NCI-H1048 (cell line): ENCODE data around the gene RAD51B.

ENCODE experiments used
- DNase-seq: peaks from one replicate; lab custom pipeline; 2025; lab: John Stamatoyannopoulos, UW

Gene RAD51B

GRCh38 chr14:68492381-68493151, 673.0 kb downstream of the RAD51B start:
- no peak for DNase-seq

GRCh38 chr14:68493152-68493911, 673.8 kb downstream of the RAD51B start:
- no peak for DNase-seq

DNA sequence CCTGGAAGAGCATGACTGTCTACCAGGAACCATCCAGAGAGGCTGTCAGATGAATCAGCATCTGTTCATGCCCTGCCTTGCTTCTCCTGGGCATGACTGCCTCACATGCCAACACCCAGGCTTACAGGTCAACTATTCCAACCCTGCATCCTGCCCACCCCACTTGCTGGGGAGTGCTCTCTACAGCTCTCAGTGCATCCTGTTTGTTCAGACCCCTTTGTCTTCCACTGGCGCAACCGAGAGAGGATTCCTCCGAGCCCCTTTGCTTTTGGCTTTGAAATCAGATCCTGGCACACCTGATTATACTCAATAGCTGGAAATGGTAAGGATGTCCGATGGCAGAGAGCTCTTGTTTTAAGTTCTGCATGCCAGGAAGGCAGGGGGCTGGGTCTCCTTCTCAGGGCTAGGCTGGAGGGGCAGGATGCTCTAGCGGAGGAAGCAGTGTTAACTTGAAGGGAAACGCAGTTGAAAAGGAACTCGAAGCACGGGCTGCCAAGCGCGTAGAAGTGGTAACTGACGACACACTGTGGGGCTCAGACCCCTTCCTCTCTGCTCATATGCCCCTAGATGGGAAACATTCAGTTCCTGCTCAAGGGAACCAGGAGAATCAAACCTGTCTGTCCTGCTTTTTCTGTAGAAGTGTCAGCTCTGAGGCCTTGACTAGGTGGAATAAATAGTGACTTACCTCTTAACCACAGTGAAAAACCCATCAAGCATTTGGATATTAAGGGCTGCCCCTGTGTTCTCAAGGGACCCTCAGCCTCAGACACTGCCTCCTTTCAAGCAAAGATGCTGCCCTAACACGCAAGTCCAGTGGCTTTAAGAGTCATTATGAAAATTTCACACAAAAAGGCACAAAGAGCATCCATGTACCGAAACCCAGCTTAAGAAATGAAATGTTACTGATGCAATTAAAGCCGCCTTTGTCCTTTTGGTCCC, 675.8 kb downstream of the RAD51B start:
- DNase-seq = no peak

DNA sequence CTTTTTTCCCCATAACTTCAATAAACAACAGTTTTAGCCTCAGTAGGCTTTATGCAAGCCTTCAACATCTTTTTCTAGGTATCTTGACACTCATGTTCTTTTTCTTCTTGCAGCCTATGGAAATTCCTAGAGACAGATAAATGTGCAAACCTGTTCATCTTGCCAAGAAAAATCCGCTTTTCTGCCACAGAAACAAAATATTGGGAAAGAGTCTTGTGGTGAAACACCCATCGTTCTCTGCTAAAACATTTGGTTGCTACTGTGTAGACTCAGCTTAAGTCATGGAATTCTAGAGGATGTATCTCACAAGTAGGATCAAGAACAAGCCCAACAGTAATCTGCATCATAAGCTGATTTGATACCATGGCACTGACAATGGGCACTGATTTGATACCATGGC, 677.4 kb downstream of the RAD51B start:
- DNase-seq = no peak

DNA sequence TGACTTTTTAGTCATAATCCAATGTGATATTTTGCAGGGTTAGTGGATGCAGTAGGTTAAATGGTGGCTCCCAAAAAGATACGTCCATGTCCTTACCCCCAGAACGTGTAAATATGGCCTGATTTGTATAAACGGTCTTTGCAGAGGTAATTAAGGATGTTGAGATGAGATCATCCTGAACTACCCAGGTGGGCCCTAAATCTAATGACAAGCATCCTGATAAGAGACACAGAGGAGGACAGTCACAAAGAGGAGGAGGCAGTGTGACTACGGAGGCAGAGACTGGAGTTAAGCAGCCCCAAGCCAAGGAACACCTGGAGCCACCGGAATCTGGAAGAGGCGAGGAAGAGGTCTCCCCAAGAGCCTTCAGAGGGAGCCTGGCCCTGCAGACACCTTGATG, 679.9 kb downstream of the RAD51B start:
- no peak for DNase-seq

GRCh38 chr14:68501171-68501570, 681.6 kb downstream of the RAD51B start:
- DNase-seq = no peak

DNA sequence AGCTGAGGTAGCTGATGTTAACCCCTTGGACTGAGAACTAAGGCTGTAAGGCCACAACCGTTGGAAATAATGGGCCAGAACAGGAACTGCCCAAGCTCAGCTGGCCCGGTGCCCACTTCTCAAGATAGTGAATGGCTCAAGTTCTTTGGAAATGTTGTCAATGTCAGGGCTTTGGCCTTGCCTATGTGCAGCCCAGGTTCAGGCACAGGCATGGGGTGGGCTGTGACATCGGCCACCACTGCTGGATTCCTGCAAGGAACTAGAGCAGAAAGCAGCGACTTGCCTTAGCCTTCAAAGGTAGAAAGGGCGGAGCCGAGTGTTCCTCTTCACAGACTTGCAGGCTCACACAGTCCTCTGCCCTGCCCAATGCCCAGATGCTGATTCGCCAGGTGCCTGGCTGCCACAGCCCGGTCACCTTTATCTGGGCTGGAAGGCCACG, 682.1 kb downstream of the RAD51B start:
- no peak for DNase-seq

DNA sequence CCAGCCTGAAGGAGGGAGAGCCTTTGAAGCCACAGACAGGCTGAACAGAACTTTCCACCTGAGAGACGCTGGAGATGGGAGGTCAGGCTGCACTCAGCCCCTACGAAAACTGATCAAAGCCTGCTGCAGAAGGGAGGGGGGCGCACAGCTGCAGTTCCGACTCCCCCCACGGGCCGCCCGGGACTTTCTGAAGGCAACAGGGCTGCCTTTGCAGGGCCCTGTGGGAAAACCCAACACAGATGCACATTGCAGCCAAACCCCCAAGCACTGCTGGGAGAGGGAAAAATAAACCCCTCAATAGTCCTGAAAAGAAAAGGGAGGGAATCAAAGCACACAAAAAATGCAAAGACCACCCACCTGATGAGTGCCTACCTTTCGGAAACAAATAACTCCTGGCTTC, 682.7 kb downstream of the RAD51B start:
- DNase-seq = no peak

GRCh38 chr14:68503186-68503825, 683.7 kb downstream of the RAD51B start:
- no peak for DNase-seq

GRCh38 chr14:68504861-68505260, 685.3 kb downstream of the RAD51B start:
- DNase-seq = no peak

DNA sequence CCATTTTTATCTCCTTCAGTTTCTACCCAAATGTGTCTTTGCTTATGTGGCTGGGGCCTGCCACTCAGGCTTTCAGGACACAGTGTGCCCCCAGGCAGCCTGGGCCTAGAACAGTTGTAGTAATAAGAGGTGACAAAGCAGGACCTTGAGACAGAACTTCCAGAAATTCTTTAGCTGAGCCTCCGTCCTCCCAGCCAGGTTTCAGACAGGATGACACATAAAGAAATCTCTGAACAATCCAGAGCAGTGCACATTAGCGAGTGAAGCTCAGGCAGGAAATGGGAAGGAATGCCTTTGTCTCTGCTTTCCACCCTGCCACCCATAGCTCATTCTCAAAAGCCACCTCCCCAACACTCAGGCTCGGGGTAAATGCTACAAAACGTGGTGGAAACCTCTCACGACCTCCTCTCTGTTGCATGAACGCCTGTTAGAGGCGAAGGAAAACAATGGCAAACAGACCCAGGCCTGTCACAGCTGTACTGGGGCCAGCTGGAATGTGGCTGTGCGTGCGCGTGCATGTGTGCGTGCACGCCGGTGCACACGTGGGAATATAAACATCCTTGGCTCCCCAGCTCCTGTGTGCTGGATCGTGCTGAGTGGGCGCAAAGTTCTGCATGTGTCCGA, 686.6 kb downstream of the RAD51B start:
- no peak for DNase-seq

DNA sequence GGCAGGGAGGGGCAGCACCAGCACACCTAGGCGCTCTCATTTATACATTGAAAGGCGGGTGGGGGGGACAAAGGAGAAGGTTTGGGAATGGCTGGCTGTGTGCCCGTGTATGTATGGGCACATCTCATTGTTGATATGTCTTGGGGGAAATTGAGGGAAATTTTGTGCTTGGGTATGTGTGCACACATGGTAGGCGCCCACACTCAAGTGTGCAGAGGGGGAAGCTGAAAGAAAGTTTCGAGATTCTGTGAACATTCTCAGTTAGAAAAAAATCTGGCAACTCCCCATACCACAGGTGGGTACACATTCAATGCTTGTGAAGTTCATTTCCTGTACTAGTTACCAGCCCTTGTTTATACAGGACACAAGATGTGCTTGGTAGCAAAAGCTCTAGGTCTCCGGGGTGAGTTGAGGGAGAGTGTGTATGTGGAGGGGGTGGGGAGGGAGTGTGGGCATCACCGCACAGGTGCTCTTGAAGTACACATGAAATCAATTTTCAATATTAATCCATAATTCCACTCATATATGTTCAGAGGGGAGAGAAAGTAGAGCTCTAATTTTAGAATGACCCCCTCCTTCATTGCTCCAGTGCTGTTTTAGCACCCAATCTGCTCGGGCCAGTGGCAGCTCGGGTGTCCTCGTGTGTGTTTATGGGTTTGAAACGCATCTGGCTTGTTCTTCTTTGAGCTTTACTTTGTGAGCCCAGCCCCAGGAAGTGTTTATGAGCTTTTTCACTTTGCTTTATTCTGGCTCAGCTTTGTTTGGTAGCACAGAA, 687.3 kb downstream of the RAD51B start:
- no peak for DNase-seq

- DNase-seq = no peak
Measured at GRCh38 chr14:68507544-68508081, 688.0 kb downstream of the RAD51B start.

DNA sequence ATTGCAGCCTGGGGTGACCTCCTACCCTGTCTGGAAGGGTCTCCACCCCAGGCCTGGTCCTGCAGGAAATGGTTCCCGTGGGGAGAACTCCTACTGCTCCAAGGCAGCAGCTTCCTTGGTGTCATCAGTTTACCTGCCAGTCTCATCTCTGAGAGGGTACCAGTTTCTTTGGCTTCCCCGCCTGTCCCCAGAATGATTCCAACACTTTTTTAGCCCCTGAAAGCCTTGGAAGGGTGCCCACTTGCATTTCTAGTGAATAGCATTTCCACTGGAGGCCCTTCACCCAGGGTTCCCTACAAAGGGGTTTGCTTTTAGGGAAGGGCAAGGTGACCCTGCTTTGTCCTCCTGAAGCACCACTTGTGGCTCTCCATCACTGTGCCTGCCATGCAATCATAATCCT, 689.0 kb downstream of the RAD51B start:
- DNase-seq = no peak

- no peak for DNase-seq
Measured at GRCh38 chr14:68509188-68509983, 689.8 kb downstream of the RAD51B start.

GRCh38 chr14:68510201-68511128, 690.9 kb downstream of the RAD51B start:
- DNase-seq = no peak

DNA sequence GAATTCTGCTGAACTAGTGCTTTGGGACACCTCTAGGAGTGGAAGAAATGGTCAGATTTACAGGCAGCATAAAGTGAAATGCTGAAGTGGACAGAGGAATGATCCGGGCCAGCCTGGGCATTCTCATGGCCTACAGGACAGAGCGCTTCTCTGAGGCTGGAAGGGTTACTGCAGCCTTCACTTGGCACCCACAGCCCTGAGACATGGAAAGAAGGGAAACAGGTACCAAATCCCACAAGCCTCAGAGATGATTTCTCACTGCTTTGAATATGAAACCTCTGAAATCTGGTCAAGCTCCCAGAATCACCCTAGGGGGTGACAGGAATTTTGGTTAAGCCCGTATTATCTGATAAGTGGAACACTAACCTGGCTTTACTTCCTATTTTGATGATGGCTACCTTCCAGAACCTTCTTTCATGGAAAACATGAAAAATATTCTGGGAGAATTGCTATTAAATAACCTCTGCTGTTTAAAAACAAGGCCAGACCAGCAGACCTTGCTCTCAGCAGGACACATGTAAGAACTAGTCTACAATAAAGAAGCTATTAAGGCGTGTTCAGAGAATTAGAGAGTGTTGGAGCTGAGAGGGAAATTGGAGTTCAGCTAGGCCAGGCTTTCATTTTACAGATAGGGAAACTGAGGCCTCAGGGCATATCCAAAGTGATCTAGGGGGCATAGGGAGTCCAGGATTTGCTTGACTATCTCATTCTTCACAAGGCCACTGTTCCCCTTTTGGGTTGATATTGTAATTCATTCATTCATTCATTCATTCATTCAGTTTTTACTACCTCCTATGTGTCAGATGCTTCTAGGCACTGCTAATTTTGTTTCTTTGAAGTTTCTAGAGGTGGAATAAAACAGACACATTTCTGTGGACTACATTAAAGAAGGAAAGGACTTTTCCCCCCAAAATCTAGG, 691.8 kb downstream of the RAD51B start:
- no peak for DNase-seq
